Tibial nerve (tissue), 3 donors: ENCODE measurements around the gene METTL22.

ENCODE experiments used
- POLR2A ChIP-seq, 2 donors: fragments of 450-650 bp; IDR thresholded peaks; one replicate each; pipeline ENCODE4 v1.6.1; 2017; ENCODE audit warnings: antibody characterized with exemption in 2 of 2, mild to moderate bottlenecking in 2 of 2, moderate library complexity in 2 of 2
- TF ChIP-seq, protein P1 (sequence below), 5 experiments: fragments of 200-600 bp in 3 of 5; fragments of 450-650 bp in 2 of 5; sonication (generic) in 3 of 5; IDR thresholded peaks; one replicate each; pipeline ENCODE4 v1.5.1; 2016 to 2019; ENCODE audit warnings: antibody characterized with exemption in 5 of 5, mild to moderate bottlenecking in 3 of 5, moderate library complexity in 2 of 5

DNA sequence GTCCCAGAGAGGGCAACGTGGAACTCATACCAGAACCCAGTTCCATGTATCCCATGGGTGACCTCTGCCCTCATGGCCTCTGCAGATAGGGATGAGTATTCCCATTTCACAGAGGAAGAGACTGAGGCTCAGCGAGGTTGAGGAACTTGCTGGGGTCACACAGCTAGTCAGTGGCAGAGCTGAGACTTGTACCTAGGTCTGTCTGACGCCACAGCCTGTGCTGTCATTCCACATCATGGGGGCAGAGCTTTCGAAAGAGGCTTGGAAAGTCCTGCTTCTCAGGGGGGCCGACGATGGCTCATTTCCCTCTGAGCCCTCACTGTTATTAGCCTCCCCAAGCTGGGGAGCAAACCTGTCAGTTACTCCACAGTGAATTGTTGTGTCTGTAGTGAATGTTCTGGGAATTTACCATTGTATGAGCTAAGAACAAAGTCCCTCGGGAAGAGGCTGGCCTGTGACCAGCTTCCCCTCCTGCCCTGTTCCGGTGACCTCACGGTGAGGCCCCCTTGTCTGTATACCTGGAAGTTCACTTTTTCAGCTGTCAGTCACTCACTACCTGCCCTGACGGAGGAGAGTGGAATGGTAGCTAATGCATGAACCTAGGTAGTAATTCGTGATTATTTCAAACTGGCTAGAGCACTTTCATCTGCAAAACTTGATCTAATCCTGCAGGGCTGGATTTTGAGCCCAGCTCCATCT is 8.9 kb downstream of the METTL22 start:
- TF ChIP-seq, protein P1, sequence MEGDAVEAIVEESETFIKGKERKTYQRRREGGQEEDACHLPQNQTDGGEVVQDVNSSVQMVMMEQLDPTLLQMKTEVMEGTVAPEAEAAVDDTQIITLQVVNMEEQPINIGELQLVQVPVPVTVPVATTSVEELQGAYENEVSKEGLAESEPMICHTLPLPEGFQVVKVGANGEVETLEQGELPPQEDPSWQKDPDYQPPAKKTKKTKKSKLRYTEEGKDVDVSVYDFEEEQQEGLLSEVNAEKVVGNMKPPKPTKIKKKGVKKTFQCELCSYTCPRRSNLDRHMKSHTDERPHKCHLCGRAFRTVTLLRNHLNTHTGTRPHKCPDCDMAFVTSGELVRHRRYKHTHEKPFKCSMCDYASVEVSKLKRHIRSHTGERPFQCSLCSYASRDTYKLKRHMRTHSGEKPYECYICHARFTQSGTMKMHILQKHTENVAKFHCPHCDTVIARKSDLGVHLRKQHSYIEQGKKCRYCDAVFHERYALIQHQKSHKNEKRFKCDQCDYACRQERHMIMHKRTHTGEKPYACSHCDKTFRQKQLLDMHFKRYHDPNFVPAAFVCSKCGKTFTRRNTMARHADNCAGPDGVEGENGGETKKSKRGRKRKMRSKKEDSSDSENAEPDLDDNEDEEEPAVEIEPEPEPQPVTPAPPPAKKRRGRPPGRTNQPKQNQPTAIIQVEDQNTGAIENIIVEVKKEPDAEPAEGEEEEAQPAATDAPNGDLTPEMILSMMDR (IDR thresholded peaks at IDR 0.05), result no peak
- TF ChIP-seq POLR2A (IDR thresholded peaks at IDR 0.05), result no peak
